H1 (cell line): Measurements from ENCODE around the gene SH2D5. TPM values are rescaled to one million over a fixed set of nuclear protein-coding genes. Genes with fewer than 3 reads are reported as not detected.

ENCODE experiments used
- CTCF ChIA-PET: fragments of 300-600 bp; sonication (Branson Sonifier 250); formaldehyde crosslinking; loops from one replicate; lab custom pipeline; 2021; ENCODE audit not compliant: partially characterized antibody; lab: Charles Lee
- POLR2A ChIA-PET: fragments of 300-600 bp; sonication (Branson Sonifier 250); formaldehyde crosslinking; loops from one replicate; lab custom pipeline; 2021; ENCODE audit warnings: inconsistent platforms; ENCODE audit not compliant: partially characterized antibody; lab: Charles Lee
- DNase-seq, 2 experiments: peaks; one replicate each; pipeline versions ENCODE4 v3.0.0 to v3.0.0-alpha.2; 2010 to 2022; ENCODE audit warnings: low spot score in 2 of 2, low read depth in 1 of 2, mixed read lengths in 1 of 2
- FAIRE-seq: peaks from 2 replicates; lab custom pipeline; 2011; peaks lifted over from hg19 to GRCh38; lab: Jason Lieb, UNC
- H2AFZ ChIP-seq: 2 replicates; pipeline ENCODE4 v1.8.1; 2012; ENCODE audit warnings: low read length, inconsistent platforms
- H2AK5ac ChIP-seq: 2 replicates; pipeline ENCODE4 v1.6.1; 2013; ENCODE audit warnings: low read depth, low read length
- H2BK120ac ChIP-seq: replicated peaks from 2 replicates; pipeline ENCODE3; 2013; ENCODE audit warnings: low read depth, low read length, inconsistent platforms
- H2BK12ac ChIP-seq: 2 replicates; pipeline ENCODE4 v1.6.1; 2013; ENCODE audit warnings: low read depth, low read length
- H2BK15ac ChIP-seq: 2 replicates; pipeline ENCODE4 v1.6.1; 2013; ENCODE audit warnings: low read length
- H2BK20ac ChIP-seq: 2 replicates; pipeline ENCODE4 v1.6.1; 2013; ENCODE audit warnings: low read length
- H2BK5ac ChIP-seq: 2 replicates; pipeline ENCODE4 v1.6.1; 2013; ENCODE audit warnings: low read depth, low read length
- H3K14ac ChIP-seq: 2 replicates; pipeline ENCODE4 v1.6.1; 2013; ENCODE audit warnings: inconsistent platforms; ENCODE audit not compliant: insufficient read length
- H3K18ac ChIP-seq: 2 replicates; pipeline ENCODE4 v1.6.1; 2013; ENCODE audit warnings: low read length; ENCODE audit errors: extremely low read depth
- H3K23ac ChIP-seq: 2 replicates; pipeline ENCODE4 v1.6.1; 2013; ENCODE audit warnings: inconsistent platforms; ENCODE audit not compliant: insufficient read length
- H3K23me2 ChIP-seq: 2 replicates; pipeline ENCODE4 v1.6.1; 2013; ENCODE audit warnings: low read depth, low read length
- H3K27ac ChIP-seq: 2 replicates; pipeline ENCODE4 v1.6.1; 2011; ENCODE audit warnings: low read depth, low read length, inconsistent platforms
- H3K27me3 ChIP-seq, 4 experiments: replicated peaks in 1 of 4; 1 replicate in 1 of 4; 2 replicates in 3 of 4; pipeline versions ENCODE4 v1.6.1 to v1.8.1; 2011 to 2013; ENCODE audit warnings: low read length in 3 of 4, mild to moderate bottlenecking in 3 of 4, inconsistent platforms in 2 of 4, mixed read lengths in 2 of 4, moderate library complexity in 1 of 4; ENCODE audit not compliant: control insufficient read depth in 3 of 4, insufficient read depth in 3 of 4; ENCODE audit errors: extremely low read depth in 1 of 4
- H3K36me3 ChIP-seq, 4 experiments: 2 replicates each; pipeline versions ENCODE4 v1.6.1 to v1.8.1; 2011 to 2013; ENCODE audit warnings: mild to moderate bottlenecking in 4 of 4, low read length in 3 of 4, moderate library complexity in 2 of 4, control low read depth in 1 of 4, inconsistent platforms in 1 of 4; ENCODE audit not compliant: insufficient read depth in 4 of 4, control insufficient read depth in 2 of 4
- H3K4ac ChIP-seq: replicated peaks from 2 replicates; pipeline ENCODE3; 2013; ENCODE audit warnings: low read length, low read depth, mixed read lengths, inconsistent platforms; ENCODE audit not compliant: insufficient read length
- H3K4me1 ChIP-seq, 4 experiments: replicated peaks in 1 of 4; 1 replicate in 1 of 4; 2 replicates in 3 of 4; pipeline versions ENCODE4 v1.6.1 to v1.8.1; 2011 to 2013; ENCODE audit warnings: low read length in 3 of 4, inconsistent platforms in 2 of 4, mixed read lengths in 1 of 4; ENCODE audit not compliant: insufficient read depth in 4 of 4, control insufficient read depth in 3 of 4
- H3K4me2 ChIP-seq, 2 experiments: 2 replicates each; pipeline versions ENCODE4 v1.6.1 to v1.8.1; 2011 to 2013; ENCODE audit warnings: low read depth in 2 of 2, low read length in 2 of 2, control low read depth in 1 of 2, inconsistent platforms in 1 of 2, mild to moderate bottlenecking in 1 of 2; ENCODE audit not compliant: insufficient read depth in 1 of 2
- H3K4me3 ChIP-seq, 4 experiments: fragments of 200-600, 300-600 bp in 1 of 4; sonication (generic), shearing (Covaris generic), sonication (Bioruptor Twin) in 1 of 4; 2 replicates each; pipeline versions ENCODE4 v1.5.1 to v1.8.1; 2011 to 2016; ENCODE audit warnings: low read length in 4 of 4, low read depth in 3 of 4, control low read depth in 2 of 4, inconsistent platforms in 2 of 4, mild to moderate bottlenecking in 2 of 4, mixed read lengths in 1 of 4, moderate library complexity in 1 of 4; ENCODE audit not compliant: insufficient read depth in 2 of 4; ENCODE audit errors: extremely low read depth in 1 of 4
- H3K56ac ChIP-seq: replicated peaks from 2 replicates; pipeline ENCODE3; 2013; ENCODE audit warnings: low read depth, mild to moderate bottlenecking, mixed read lengths, low read length, inconsistent platforms; ENCODE audit not compliant: insufficient read length
- H3K79me1 ChIP-seq: 2 replicates; pipeline ENCODE4 v1.6.1; 2013; ENCODE audit warnings: low read depth, low read length, control low read depth
- H3K79me2 ChIP-seq, 2 experiments: 2 replicates each; pipeline versions ENCODE4 v1.6.1 to v1.8.1; 2012 to 2013; ENCODE audit warnings: low read length in 2 of 2, mild to moderate bottlenecking in 2 of 2, inconsistent platforms in 1 of 2; ENCODE audit not compliant: insufficient read depth in 2 of 2, control insufficient read depth in 1 of 2
- H3K9ac ChIP-seq, 4 experiments: replicated peaks in 1 of 4; 1 replicate in 1 of 4; 2 replicates in 3 of 4; pipeline versions ENCODE4 v1.6.1 to v1.8.1; 2011 to 2013; ENCODE audit warnings: low read depth in 3 of 4, low read length in 3 of 4, control low read depth in 2 of 4, mild to moderate bottlenecking in 2 of 4, moderate library complexity in 2 of 4, inconsistent platforms in 1 of 4; ENCODE audit errors: extremely low read depth in 1 of 4
- H3K9me3 ChIP-seq, 2 experiments: 2 replicates each; pipeline versions ENCODE4 v1.6.1 to v1.8.1; 2012 to 2013; ENCODE audit warnings: mild to moderate bottlenecking in 2 of 2, moderate library complexity in 2 of 2, control low read depth in 1 of 2, inconsistent platforms in 1 of 2, low read depth in 1 of 2, low read length in 1 of 2, mixed read lengths in 1 of 2; ENCODE audit not compliant: insufficient read depth in 2 of 2
- H4K20me1 ChIP-seq, 2 experiments: replicated peaks in 1 of 2; 2 replicates each; pipeline versions ENCODE3 to v1.8.1; 2011 to 2013; ENCODE audit warnings: inconsistent platforms in 2 of 2, low read length in 2 of 2, mild to moderate bottlenecking in 1 of 2; ENCODE audit not compliant: insufficient read depth in 2 of 2, control insufficient read depth in 1 of 2
- H4K5ac ChIP-seq: 2 replicates; pipeline ENCODE4 v1.6.1; 2013; ENCODE audit warnings: low read length, low read depth, mixed read lengths, inconsistent platforms; ENCODE audit not compliant: insufficient read length
- H4K8ac ChIP-seq: 2 replicates; pipeline ENCODE4 v1.8.0; 2013; ENCODE audit warnings: mild to moderate bottlenecking, moderate library complexity, low read length, inconsistent platforms; ENCODE audit not compliant: insufficient read depth; ENCODE audit errors: extremely low read depth
- H4K91ac ChIP-seq: replicated peaks from 2 replicates; pipeline ENCODE3; 2013; ENCODE audit warnings: low read length, mixed read lengths, inconsistent platforms; ENCODE audit not compliant: insufficient read length
- ASH2L ChIP-seq: fragments of 200-600, 300-600 bp; sonication (generic); IDR thresholded peaks from one replicate; pipeline ENCODE4 v1.7.1; 2017; ENCODE audit warnings: low read length
- EP300 ChIP-seq, 2 experiments: IDR thresholded peaks; 1 replicate in 1 of 2; 2 replicates in 1 of 2; pipeline ENCODE4 v1.6.1; 2011 to 2012; ENCODE audit warnings: low read depth in 2 of 2, low read length in 2 of 2, mild to moderate bottlenecking in 2 of 2, borderline replicate concordance in 1 of 2, inconsistent platforms in 1 of 2, moderate library complexity in 1 of 2
- EZH2 ChIP-seq: fragments of 200-600 bp; sonication (generic); IDR thresholded peaks from 2 replicates; pipeline ENCODE4 v1.7.1; 2012; ENCODE audit warnings: low read depth, mild to moderate bottlenecking, moderate library complexity, low read length, inconsistent platforms; ENCODE audit not compliant: severe bottlenecking
- GABPA ChIP-seq: IDR thresholded peaks from 2 replicates; pipeline ENCODE4 v1.6.1; 2011; ENCODE audit warnings: mild to moderate bottlenecking, low read length, moderate library complexity, borderline replicate concordance; ENCODE audit not compliant: insufficient read depth
- KDM5A ChIP-seq: fragments of 200-600 bp; IDR thresholded peaks from 2 replicates; pipeline ENCODE4 v1.7.1; 2012; ENCODE audit warnings: mild to moderate bottlenecking, low read length, inconsistent platforms, mixed read lengths
- MAX ChIP-seq: IDR thresholded peaks from 2 replicates; pipeline ENCODE4 v1.6.1; 2012; ENCODE audit warnings: inconsistent platforms
- SUZ12 ChIP-seq: fragments of 200-600 bp; sonication (generic); IDR thresholded peaks from 2 replicates; pipeline ENCODE4 v1.6.1; 2012; ENCODE audit warnings: mild to moderate bottlenecking, inconsistent platforms, low read length, moderate library complexity, mixed read lengths
- TAF1 ChIP-seq: IDR thresholded peaks from 2 replicates; pipeline ENCODE4 v1.6.1; 2011; ENCODE audit warnings: mild to moderate bottlenecking, low read depth, low read length
- WGBS, 2 experiments: shearing (Covaris generic) in 1 of 2; methylation state at CpG; one replicate each; pipeline versions ENCODE4 v1.1.6 to v1.1.7; 2013 to 2015; ENCODE audit warnings: low lambda C conversion rate in 2 of 2, mixed read lengths in 2 of 2, inconsistent platforms in 1 of 2, low coverage in 1 of 2, missing lambda C conversion rate in 1 of 2; ENCODE audit not compliant: insufficient replicate concordance in 2 of 2, insufficient coverage in 1 of 2, insufficient read length in 1 of 2; ENCODE audit errors: extremely low coverage in 1 of 2, missing lambda C conversion rate in 1 of 2; 5-methylcytosine and 5-hydroxymethylcytosine counted together
- polyA plus RNA-seq, 7 experiments: library from polyadenylated mRNA; depleted of rRNA in 3 of 7; stranded (reverse) in 5 of 7; unstranded in 2 of 7; fragments of >200 nt in 5 of 7; fragments of 200-250 nt in 2 of 7; gene quantifications; 1 replicate in 5 of 7; 2 replicates in 1 of 7; 4 replicates in 1 of 7; pipeline versions ENCODE4 v1.2.1 to v1.2.3, GENCODE V29; 2011 to 2013; ENCODE audit warnings: missing spikeins in 2 of 7, mixed read lengths in 2 of 7
- total RNA-seq: library from RNA; stranded (reverse); fragmentation: NEBNext Ultra II Directional; extraction: Animal tissue kit (Norgen Biotek cat#: 25700); gene quantifications from 2 replicates; pipeline ENCODE4 v1.2.1, GENCODE V29; 2021

Gene SH2D5
- total and polyA plus RNA-seq, 2 of the 8 experiments (the other 6 are each of a cell fraction or from before 2014, with no cell fraction given), result 13.2 to 18.4 TPM

- Histone ChIP-seq H3K23ac (no peak overlapping the region), H3K9me3 (no peaks in the 10 kb centered on the region), H4K5ac (no peak overlapping the region), H3K56ac (no peak overlapping the region), H2AFZ (no peak overlapping the region), H3K79me2 (no peaks in the 10 kb centered on the region), H3K4ac (no peak overlapping the region), H2BK12ac (no peak overlapping the region), H2BK15ac (no peak overlapping the region), H2BK20ac (no peak overlapping the region), H3K27ac (no peak overlapping the region), H3K9ac (no peak overlapping the region), H3K14ac (no peak overlapping the region), H4K20me1 (peaks cover 0 to 2% of the 10 kb centered on the region in 2 experiments), H3K4me1 (no peaks in the 10 kb centered on the region; a peak in 1 of 7 replicates), H2BK5ac (no peak overlapping the region), H4K8ac (no peak overlapping the region), H3K18ac (no peak overlapping the region), H2BK120ac (no peak overlapping the region), H3K4me3 (no peak overlapping the region), H3K27me3 (no peaks in the 10 kb centered on the region; a peak in 1 of 7 replicates), H3K36me3 (peaks cover 0 to 7% (median 0%) of the 10 kb centered on the region in 4 experiments; a peak in 1 of 8 replicates), H4K91ac (no peak overlapping the region), H2AK5ac (no peak overlapping the region), H3K4me2 (no peak overlapping the region), H3K23me2 (no peaks in the 10 kb centered on the region), H3K79me1 (no peaks in the 10 kb centered on the region)
- TF ChIP-seq EZH2, result no peak
- TF ChIP-seq EP300 (IDR thresholded peaks at IDR 0.05; ENCODE audit: borderline replicate concordance in 1 of 2, low read depth in 2 of 2, low read length in 2 of 2), result no peak
- TF ChIP-seq GABPA, result no peak
- TF ChIP-seq TAF1, result no peak
- TF ChIP-seq MAX, result no peak
- TF ChIP-seq KDM5A, result no peak
- no peak for TF ChIP-seq SUZ12
- no peak for TF ChIP-seq ASH2L
- DNase-seq (no peak), FAIRE-seq (no peak)
- 90 to 100% methylated on average over 2 to 9 of the region's 9 CpGs for WGBS, 2 experiments
- ChIA-PET CTCF (interaction anchor here (1.0 kb wide), 1 partner anchor 15 kb away, joined by 5 read pairs; no protein-coding TSS in a partner anchor), POLR2A (interaction anchor here (1.2 kb wide), 1 partner anchor 104 kb away, joined by 4 read pairs; the partner anchor contains the start of gene HP1BP3)
Measured at GRCh38 chr1:20681999-20682398, 50.5 kb downstream of the SH2D5 start.
